ENCODE data around the gene B3GNT2.

The B3GNT2 gene

DNA sequence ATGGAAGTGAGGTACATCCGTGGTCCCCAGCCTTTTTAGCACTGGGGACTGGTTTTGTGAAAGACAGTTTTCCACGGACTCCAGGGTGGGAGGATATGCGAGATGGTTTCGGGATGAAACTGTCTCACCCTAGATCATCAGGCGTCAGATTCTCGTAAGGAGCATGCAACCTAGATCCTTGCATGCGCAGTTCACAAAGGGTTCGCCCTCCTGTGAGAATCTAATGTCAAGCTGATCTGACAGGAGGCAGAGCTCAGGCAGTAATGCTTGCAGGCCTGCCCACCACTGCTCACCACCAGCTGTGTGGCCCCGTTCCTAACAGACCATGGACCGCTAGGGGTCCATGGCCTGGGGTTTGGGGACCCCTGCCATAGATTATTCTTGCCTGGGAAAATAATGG lies 11.6 kb downstream of the B3GNT2 start:
- DNase-seq = no peak

DNA sequence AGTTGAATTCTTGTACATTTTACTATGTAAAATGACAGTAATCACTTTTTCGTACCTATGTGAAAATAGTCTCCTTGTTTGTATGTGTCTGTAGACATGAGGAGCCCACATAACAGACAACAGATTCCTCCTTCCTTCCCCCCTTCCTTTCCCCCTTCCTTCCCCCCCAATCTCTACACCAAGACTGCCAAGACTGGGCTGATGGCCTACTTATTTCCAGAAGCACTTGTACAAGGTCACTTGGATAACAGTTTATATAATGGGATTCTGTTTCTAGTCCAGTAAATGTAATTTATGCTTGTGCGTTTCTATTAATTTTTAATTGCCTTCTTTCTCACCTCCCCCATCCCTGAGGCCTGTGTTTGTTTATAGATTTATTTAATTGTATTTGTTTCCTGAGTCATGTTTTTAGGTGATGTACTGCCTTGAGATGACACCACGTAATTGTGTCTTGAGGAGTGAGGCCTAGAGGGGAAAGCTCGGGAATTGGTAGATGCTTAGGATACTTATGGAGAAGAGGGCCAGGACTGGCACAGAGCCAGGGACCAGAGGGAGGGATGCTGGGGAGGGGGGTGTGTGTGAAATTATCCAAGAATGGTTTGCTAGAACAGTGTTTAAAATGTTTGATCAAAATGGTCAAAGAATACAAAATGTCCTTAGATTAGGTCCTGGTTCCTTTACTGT lies 12.3 kb downstream of the B3GNT2 start:
- DNase-seq = no peak

DNA sequence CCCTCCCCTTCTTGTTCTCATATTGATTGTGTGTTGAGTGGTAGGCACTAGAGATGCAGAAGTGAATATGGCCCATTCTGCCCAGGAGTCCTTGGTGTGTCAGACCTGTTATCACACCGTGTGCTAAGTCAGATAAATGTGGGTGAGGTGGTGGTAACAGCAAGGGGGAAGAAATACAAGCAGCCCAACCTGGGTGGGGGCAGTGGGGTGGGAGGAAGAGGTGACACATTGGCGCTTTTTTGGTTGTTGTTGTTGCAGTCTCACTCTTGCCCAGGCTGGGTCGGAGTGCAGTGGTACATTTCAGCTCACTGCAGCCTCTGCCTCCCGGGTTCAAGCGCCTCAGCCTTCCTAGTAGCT lies 12.8 kb downstream of the B3GNT2 start:
- DNase-seq = no peak

DNA sequence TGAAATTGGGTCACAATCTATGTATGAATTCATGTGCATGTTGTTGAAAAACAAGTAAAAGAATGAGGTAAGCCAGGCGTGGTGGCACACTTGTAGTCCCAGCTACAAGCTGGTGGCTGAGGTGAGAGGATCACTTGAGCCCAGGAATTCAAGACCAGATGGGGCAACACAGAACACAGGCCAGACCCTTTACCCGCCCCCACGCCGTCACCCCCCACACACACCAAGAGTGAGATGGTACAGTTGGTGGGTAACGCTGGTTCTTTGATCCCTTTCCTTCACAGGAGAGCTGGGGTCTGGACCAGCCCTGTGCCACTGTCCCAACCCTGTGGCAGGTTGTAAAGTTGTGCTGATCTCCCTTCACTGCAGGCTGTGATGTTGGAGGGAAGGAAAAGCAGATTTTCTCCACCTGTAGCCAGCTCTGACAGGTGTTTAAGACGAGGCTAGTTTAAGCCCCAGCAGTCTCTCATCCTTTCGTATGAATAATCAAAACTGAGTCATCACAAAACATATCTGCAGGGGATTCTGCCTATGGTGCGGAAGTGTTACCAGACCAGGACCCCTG lies 13.6 kb downstream of the B3GNT2 start:
- DNase-seq = no peak

DNA sequence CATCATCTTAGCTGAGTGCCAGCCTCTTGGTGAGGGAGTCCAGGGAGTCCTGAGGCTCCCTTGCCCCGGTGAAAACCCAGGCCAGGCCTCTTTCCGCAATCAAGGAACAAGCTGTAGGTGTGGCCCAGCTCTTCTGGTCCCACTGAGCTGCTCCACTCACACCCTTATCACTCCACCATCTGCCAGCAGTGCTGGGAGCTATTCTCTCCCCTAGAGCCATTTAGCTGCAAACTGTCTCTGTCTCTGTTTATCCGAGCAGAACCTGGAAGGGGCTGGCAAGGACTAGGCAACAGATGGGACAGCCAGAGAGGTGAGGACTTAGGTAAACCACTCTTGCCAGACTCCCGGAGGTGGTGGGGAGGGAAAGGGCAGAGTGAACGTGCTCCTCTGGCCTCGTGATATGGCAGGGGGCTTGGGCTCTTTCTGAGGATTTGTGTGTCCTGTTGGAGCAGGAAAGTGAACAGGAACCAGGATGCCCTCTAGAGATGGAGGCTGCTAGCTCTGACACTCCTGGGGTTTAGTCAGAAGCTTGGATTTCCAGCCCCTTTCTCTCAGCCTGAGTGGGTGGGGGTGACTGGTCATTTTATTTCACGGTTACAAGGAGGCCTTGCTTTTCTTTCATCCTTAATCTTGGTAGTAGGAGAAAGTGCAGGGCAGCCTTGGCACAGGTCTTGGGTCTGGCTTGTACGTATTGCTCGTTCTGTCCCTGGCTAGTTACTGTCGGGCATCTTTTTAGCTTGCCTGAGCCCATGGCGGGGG lies 19.6 kb downstream of the B3GNT2 start:
- DNase-seq = peak; percentile 15

DNA sequence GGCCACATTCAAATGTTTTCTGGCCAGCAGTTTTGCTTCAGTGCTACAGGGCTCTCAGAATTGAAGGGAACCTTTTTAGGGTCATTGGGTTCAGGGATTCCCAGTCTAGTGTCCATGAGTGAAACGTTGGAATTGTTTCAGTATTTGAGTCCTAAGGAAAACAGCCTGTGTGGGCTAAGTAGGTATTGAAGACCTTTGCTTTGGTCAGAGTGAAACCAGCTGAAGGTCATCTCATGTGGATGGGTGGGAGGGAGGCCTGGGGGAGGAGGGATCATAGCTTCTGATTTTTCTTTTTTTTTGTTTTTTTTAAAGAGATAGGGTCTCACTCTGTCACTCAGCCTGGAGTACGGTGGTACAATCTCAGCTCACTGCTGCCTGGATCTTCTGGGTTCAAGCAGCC lies 20.2 kb downstream of the B3GNT2 start:
- no peak for DNase-seq

DNA sequence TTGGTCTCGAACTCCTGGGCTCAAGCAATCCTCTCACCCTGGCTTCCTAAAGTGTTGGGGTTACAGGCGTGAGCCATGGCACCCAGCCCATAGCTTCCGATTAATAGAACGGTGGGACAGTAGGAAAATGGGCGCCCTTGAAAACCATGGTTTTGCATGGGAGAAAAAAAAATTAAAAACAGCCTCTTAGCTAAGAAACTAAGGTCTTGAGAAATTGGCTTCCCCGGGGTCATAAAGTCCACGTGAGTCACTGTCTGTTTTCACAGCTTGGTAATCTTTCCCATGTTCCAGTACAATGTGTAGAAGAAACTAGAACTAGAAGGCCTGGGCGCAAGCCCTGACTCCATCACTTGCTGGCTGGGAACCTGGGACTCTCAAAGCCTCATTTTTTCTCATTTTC lies 20.7 kb downstream of the B3GNT2 start:
- DNase-seq = no peak

DNA sequence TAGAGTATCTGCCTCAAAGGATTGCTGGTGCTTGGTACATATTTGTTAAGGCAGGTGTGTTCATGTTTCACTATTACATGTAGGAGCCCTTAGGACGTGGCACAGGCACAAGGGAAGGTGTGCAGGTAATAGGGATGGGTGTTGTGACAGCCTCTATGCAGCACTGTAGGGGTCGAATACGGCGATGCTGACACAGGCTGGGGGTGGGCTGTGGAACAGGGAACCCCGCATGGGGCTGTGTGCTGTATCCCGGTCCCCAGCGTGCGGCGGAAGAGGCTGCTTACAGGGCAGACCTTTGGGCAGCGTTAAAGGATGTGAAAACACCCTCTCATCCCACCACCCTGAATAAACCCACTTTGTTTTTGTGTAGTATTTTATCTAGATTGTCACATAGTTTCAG lies 21.5 kb downstream of the B3GNT2 start:
- no peak for DNase-seq

DNA sequence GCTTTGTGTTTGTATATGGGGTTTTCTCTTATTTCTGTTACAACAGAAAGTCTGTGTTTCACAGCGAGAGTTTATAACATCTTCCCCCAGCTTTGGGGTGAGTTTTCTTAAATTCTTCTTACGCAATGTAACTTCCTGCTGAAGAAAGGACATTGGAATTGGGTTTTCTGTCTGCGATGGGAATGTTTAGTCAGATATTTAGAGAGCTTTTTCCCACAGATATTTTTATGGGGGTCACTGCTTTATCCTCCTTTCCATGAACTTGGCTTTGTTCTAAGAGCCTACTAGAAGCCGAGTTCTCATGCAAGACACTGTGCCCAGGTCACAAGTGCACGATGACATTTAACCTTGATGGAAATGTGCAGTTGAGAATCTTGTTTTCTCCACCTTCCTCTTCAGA lies 22.1 kb downstream of the B3GNT2 start:
- no peak for DNase-seq

DNA sequence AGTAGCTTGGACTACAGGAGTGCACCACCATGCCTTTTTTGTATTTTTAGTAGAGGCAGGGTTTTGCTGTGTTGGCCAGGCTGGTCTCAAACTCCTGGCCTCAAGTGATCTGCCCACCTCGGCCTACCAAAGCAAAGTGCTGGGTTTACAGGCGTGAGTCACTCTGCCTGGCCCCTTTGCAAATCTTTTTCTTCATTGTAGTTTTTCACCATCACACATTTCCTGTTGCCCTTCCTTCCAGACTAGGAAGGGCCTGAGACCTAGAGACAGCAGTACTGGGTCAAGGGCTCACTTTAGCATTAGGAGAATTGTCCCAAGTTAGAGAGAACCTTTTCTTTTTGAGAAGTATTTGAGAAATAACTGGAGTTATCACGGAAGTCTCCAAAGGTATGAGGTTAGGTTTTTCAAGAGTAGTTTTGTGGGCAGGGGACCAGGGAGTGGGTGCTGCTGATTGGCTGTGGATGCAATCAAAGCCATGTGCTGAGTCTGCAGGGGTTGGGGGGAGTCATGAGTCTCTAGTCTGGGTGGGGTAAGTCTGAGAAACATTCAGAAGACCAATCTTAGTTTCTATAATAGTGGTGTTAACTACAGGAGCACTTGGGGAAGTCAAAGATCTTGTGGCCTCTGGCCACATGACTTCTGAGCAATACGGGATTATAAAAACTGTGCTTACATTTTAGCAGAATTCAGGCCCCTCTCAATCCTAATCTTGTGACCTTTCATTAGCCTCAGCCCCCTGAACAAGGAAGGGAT lies 23.7 kb downstream of the B3GNT2 start:
- no peak for DNase-seq

DNA sequence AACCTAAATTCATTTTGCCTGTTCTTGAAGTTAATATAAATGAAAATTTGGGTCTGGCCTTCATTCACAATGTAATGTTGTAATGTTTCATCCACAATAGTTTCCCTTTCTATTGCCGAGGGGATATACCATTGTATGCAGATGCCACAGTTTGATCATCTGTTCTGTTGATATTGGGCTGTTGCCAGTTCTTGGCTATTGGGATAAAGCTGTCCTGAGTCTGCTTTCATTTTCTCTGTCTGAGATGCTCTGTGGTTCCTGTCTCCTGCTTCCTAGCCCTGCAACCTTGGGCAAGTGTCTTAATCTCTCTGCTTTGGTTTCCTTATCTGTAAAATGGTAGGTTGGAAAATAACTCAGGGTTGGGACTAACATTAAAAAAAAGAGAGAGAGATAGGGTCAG lies 25.2 kb downstream of the B3GNT2 start:
- no peak for DNase-seq

DNA sequence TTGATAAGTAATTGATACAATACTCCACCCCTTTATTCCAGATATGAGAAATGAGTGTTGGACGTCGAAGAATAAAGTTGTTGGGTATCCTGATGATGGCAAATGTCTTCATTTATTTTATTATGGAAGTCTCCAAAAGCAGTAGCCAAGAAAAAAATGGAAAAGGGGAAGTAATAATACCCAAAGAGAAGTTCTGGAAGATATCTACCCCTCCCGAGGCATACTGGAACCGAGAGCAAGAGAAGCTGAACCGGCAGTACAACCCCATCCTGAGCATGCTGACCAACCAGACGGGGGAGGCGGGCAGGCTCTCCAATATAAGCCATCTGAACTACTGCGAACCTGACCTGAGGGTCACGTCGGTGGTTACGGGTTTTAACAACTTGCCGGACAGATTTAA lies 26.3 kb downstream of the B3GNT2 start:
- no peak for DNase-seq

DNA sequence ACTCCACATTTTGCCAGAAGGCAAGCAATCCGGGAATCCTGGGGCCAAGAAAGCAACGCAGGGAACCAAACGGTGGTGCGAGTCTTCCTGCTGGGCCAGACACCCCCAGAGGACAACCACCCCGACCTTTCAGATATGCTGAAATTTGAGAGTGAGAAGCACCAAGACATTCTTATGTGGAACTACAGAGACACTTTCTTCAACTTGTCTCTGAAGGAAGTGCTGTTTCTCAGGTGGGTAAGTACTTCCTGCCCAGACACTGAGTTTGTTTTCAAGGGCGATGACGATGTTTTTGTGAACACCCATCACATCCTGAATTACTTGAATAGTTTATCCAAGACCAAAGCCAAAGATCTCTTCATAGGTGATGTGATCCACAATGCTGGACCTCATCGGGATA lies 26.8 kb downstream of the B3GNT2 start:
- DNase-seq = no peak

DNA sequence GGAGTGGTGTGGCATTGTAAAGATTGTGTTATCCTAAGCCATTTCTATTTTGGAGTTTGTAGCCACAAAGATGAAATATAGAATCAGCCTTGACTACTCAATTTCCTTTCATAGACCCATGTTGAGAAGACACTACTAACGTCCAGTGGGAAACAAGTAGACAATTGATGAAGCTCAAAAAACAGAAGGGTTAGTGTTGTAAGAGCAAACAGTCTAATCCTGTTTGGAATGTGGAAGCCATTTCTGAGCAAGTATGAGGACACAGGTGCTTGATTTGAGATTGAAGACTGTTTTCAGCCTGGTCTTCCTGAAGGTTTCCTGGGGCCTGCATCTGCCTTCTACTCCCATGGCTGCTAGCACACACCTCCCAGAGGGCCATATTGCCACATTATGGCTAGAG lies 29.1 kb downstream of the B3GNT2 start:
- DNase-seq = no peak

DNA sequence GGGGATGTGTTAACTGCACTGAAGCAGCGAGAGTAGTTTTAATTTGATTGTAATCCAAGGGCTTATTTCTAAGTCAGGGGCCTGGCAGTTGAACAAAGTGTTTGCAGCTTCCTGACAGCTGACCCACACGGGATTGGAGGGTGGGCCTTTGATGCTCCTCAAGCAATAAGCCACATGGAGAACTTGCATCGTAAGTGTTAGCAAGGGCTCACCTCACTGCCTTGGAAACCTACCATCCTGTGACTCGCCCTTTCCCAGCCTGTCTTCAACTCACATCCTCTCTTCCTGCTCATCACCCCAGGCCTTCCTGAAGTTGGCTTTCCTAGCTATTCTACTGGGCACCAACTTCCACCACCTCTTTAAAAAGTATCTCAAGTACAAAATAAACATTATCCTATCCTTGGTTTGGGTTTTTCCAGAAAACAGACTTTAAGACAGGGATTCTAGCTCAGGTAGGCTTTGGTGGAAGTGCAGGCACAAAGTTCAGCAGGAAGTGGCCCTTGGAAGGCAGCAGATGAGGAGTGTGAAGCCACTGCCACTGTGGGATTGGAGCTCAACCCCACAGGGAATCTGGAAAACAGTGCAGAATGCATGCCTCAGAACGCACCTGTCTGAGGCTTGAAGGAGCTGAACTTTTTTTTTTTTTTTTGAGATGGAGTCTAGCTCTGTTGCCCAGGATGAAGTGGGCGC lies 31.6 kb downstream of the B3GNT2 start:
- DNase-seq = no peak

DNA sequence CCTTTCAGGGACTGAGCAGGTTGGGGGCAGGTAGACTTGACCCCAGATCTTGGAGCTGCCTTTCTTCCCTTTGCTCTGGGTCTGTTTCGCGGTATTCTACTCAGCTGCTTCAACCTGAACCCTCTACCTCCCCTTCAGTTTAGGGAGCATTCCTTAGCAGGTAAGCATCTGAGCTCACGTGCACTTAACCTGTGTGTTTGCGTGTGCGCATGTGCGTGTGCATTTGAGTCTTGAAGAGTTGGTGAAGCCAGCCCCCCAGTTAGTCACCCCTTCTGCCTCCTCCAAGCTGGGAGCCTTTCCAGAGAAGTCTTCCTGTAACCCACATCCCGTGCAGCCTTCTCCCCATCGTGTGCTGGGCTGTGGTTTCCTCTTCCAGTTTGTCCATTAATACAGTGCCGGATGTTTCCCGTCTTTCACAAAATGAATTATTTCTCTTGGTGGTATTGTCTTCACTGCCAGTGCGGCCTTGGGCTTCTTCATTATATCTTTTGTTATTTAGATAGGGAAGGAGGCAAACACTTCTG lies 33.2 kb downstream of the B3GNT2 start:
- DNase-seq = no peak

DNA sequence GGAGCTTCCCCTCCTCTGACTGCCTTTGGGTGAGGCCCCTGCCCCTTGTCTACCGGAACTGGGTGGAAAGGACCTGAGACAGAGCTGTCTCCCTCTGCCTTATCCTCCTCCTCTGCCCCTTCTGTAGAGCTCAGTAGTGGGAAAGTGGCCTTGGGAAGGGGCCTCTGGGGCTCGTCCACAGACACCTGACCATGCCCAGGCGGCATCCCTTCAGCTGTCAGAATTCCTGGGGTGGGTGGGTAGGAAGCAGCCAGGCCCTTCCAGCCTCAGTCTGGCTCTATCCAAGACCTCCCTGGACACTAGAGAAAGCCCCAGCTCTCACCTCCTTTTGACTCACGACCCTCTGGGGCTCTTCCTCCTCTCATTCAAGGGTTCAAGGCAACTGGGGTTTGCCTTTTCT lies 35.6 kb downstream of the B3GNT2 start:
- no peak for DNase-seq

DNA sequence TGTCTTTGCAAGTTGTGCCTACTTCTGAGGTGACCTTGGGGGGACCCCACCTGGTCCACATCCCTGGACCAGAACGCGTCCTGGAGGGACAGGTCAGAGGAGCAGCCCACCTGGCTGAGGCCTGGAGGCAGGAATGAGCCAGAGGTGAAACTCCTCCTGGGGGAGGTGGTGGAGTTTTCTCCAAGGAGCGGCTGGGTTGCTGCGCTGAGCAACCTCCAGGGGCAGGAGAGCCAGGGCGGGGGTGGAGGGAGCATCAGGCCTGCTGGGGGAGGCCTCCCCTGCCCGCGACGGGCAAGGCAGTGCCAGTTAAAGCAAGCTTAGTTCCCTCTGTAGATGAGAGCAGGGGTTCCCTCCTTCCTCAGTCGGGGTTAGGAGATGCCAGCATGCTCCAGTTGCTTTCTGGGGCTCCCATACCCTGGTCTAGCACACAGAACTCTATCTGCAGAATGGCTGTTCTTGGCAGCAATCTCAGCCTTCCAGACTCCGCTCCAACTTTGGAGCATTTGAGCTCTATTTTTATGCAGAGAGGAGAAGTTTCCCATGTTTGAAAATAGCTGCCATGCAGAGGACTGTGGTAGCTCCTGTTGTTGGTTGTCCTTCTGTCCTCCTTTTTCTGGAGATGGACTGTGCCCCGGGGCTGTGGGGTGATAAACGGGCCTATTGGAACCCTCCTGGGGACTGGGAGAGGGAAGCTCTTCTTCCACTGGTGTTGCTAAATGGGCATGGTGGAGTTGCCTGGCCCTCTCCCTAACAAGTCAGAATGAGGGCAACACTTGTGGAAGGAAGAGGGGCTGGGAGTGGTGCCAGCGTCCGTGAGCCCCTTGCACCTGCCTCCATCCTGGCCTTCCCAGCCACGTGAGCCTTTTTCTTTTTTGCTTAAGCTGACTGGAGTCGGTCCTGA lies 39.1 kb downstream of the B3GNT2 start:
- no peak for DNase-seq

DNA sequence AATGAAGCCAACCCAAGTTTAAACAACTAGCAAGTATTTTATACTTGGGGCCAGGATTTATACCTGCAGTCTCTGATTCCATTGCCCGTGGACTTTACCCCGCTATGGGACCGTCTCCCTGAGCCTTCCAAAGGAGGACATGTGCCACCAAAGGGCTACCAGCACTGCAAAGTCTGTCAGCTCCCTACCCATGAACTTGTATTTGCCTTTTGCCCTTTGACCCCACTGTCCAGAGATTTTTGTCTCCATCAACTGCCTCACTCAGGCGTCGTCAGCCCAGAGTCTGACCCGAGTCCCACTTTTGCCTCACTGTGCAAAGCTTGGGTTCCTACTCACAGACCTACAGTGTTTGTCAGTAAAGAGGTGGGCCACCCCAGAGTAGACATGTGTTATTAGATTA lies 40.6 kb downstream of the B3GNT2 start:
- DNase-seq = no peak

DNA sequence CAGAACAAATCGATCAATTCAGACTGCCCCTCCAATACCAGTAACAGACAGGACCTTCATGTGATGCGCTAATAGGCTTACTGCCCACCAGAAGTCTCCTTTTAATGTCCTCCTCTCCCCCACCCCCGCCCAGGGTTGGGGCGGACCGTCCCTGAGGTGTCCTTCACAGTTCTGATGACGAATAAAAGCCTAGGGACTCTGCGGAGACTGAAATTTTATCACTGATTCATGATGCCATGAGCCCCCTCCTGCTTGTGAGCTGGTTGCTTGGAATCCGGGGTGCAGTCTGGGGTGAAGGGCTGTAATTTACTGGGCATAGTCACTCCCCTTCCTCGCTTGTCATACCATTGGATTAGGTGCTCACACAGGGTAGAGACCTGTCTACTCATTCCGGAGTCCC lies 42.3 kb downstream of the B3GNT2 start:
- DNase-seq = no peak

DNA sequence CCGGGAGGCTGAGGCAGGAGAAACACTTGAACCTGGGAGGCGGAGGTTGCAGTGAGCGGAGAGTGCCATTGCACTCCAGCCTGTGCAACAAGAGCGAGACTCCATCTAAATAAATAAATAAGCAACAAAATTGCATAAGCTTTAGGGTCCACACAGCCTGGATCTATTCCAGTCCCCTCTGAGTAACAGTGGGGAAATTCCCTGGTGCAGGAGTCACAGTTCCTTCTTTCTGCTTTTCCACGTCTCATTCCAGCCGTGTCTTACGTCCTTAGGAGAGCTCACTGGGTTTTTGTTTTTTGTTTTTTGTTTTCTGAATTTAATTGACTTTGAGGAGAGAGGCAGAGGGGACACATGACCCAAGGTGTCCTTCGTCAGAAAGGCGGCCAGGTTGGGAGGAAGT lies 44.6 kb downstream of the B3GNT2 start:
- no peak for DNase-seq

DNA sequence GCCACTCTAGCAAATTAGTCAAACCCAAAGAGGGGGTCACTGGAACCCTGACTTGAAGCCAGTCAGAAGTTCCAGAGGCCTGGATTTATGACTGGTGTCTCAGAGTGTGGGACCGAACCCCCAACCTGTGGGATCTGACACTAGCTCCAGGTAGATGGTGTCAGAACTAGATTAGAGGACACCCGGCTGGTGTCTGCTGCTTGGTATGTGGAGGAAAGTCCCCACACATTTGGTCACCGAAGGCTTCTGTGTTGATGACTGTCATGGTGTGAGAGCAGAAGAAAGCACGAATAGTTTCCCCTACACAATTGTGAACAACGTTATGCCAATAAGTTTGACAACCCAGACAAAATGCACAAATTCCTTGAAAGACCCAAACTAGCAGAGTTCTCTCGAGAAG lies 48.1 kb downstream of the B3GNT2 start:
- DNase-seq = no peak

All from DMS153 (cell line).